AG10803 (cell line): ENCODE measurements around the gene CD2.

Experiments used
- DNase-seq: peaks from one replicate; pipeline ENCODE4 v3.0.0; 2010; ENCODE audit warnings: low read depth
- H3K4me3 ChIP-seq: 2 replicates; pipeline ENCODE4 v1.5.1; 2011; ENCODE audit warnings: mild to moderate bottlenecking, low read length, control low read depth
- CTCF ChIP-seq: conservative IDR thresholded peaks from 2 replicates; pipeline ENCODE4 v1.5.1; 2011; ENCODE audit warnings: mild to moderate bottlenecking, low read length, control low read depth, inconsistent platforms

The CD2 gene

GRCh38 chr1:116739371-116740012, 14.7 kb upstream of the CD2 start:
- no peak overlapping the region for H3K4me3 ChIP-seq
- no peak for TF ChIP-seq CTCF
- no peak for DNase-seq

- no peak overlapping the region for H3K4me3 ChIP-seq
Observed at GRCh38 chr1:116740296-116740695, 13.9 kb upstream of the CD2 start.

GRCh38 chr1:116740746-116741145, 13.5 kb upstream of the CD2 start:
- no peak for TF ChIP-seq CTCF
- no peak for DNase-seq
- H3K4me3 ChIP-seq = no peak overlapping the region

More at GRCh38 chr1:116740296-116740695, 13.9 kb upstream of the CD2 start:
- TF ChIP-seq CTCF = no peak
- DNase-seq = no peak

GRCh38 chr1:116741836-116742565, 12.2 kb upstream of the CD2 start:
- no peak overlapping the region for H3K4me3 ChIP-seq
- no peak for DNase-seq
- TF ChIP-seq CTCF = no peak

- no peak for DNase-seq
- no peak overlapping the region for H3K4me3 ChIP-seq
- TF ChIP-seq CTCF = no peak
Observed at GRCh38 chr1:116743535-116743934, 10.7 kb upstream of the CD2 start.

- no peak for TF ChIP-seq CTCF
- H3K4me3 ChIP-seq = no peak overlapping the region
- DNase-seq = no peak
Observed at GRCh38 chr1:116748272-116748671, 6.0 kb upstream of the CD2 start.

- no peak overlapping the region for H3K4me3 ChIP-seq
- DNase-seq = no peak
- TF ChIP-seq CTCF = no peak
Observed at GRCh38 chr1:116751146-116751545, 3.1 kb upstream of the CD2 start.
